Fibroblast of skin of left biceps (primary cell): ENCODE data around the gene RBM38.

Source experiments
- DNase-seq, 2 experiments: peaks; one replicate each; pipeline ENCODE4 v3.0.0-alpha.2; 2013; ENCODE audit warnings: low read depth in 2 of 2

The RBM38 gene

DNA sequence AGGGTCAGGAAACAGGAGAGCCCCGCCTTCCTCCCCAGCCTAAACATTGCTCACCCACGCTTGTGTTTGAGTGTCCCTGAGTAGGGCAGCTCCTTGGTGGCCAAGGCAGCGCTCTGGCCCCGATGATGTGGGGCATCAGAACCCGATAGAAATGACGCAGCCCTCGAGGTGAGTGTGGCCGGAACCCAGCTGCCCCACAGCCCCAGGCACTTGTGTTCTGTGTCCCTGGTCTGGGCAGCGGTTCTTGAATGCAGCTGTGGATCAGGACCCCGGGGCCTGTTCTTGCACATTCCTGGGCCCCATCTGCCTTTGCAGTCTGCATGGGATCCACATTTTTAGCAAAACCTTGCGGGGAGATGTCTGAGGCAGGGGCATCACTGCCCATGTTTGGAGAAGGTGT, 12.8 kb downstream of the RBM38 start:
- no peak for DNase-seq

- DNase-seq = no peak
Measured at GRCh38 chr20:57404419-57405072, 13.3 kb downstream of the RBM38 start.

- no peak for DNase-seq
Measured at GRCh38 chr20:57405236-57406016, 14.2 kb downstream of the RBM38 start.

DNA sequence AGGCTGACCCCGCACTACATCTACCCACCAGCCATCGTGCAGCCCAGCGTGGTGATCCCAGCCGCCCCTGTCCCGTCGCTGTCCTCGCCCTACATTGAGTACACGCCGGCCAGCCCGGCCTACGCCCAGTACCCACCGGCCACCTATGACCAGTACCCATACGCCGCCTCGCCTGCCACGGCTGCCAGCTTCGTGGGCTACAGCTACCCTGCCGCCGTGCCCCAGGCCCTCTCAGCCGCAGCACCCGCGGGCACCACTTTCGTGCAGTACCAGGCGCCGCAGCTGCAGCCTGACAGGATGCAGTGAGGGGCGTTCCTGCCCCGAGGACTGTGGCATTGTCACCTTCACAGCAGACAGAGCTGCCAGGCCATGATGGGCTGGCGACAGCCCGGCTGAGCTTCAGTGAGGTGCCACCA, 16.4 kb downstream of the RBM38 start:
- DNase-seq = no peak

DNA sequence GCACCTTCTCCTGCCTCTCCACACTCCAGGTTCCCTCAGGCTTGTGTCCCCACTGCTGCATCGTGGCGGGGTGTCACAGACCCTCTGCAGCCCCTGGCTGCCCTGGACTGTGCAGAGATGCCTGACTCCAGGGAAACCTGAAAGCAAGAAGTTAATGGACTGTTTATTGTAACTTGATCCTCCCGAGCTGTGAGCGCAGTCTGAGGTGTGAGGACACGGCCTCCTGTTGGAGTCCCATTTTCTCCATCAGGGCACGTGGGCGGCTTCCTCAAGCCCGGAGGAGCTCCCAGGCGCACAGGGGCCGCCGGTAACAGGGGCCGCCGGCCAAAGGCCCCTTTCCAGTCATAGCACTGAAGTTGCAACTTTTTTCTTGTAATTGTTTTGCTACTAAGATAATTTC, 16.9 kb downstream of the RBM38 start:
- no peak for DNase-seq

- DNase-seq = no peak
Measured at GRCh38 chr20:57408536-57409233, 17.5 kb downstream of the RBM38 start.

DNA sequence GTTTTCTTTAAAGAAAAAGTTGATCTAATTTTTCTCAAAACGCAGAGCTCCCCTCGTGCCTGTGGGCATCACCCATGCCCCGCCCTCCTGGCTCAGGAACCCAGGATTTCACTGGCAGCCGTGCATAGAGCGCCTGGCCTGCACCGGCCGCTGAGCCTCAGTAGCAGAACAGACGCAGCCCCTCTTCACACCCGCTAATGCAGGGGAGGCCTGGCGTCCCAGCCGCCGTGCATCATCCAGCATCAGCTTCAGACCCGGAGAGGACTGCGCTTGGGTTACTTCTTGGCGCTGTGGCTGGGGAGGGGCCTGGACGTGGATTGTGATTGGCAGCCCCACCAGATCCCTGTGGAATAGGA, 18.1 kb downstream of the RBM38 start:
- DNase-seq = no peak

DNA sequence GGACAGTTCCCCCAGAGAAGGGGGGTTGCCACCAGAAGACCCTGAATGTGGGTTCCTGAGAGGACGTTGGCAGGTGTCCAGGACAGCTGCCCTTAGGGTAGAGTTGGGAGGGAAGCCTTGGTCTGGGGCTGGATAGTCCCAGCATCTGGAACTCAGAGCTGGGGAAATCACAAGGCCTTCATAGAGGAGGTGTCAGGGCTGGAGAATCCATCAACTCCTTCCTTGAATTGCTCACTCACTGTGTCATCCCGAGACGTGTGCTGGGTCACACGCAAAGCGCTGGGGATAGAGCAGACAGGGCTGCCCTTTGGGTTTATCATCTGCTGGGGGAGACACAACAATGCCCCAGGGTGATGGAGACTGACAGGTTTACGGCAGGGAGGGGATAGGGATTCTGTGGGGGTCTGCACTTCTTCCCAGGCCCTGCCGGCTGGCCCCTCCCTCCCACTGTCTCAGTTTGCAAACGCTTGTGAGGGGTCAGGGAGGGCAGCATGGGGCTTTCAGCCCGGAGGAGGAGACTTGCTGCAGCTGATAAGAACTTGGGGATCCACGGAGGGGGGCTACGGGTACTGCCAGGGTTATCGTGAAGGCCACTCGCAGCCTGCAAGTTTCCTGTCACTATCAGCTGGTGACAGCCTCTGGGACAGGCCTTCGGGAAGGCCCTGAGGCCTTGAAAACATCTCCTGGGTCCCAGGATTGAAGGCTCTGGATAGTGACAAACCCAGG, 18.6 kb downstream of the RBM38 start:
- DNase-seq = no peak

- no peak for DNase-seq
Measured at GRCh38 chr20:57410398-57410920, 19.3 kb downstream of the RBM38 start.

- no peak for DNase-seq
Measured at GRCh38 chr20:57410924-57411323, 19.7 kb downstream of the RBM38 start.

GRCh38 chr20:57411406-57412283, 20.4 kb downstream of the RBM38 start:
- DNase-seq = no peak

GRCh38 chr20:57412347-57413029, 21.3 kb downstream of the RBM38 start:
- no peak for DNase-seq

DNA sequence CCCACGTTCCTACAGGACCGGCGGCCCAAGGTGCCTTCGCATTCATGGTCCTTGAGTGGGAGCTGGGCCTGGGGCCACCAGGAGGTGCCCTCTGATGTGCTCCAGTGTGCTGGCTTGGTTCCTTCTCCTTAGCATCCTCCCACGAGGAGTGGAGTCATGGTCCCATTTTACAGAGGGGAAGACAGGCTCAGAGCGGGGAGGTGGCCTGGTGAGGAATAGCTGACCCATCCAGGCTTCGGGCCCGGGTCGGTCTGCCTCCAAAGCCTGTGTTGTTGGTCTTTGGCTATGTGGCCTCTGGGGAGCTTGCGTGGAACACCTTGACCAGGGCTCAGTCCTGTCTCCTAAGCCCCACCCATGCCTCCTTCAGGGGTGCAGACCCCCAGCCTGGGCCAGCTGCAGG, 22.8 kb downstream of the RBM38 start:
- no peak for DNase-seq

GRCh38 chr20:57414867-57415592, 23.8 kb downstream of the RBM38 start:
- no peak for DNase-seq

- no peak for DNase-seq
Measured at GRCh38 chr20:57415771-57416170, 24.6 kb downstream of the RBM38 start.

- DNase-seq = no peak
Measured at GRCh38 chr20:57416296-57417022, 25.3 kb downstream of the RBM38 start.

- DNase-seq = no peak
Measured at GRCh38 chr20:57417051-57417689, 26.0 kb downstream of the RBM38 start.
